Endothelial cell of umbilical vein (primary cell): ENCODE data around the gene RAB40B. TPM values are rescaled to one million over a fixed set of nuclear protein-coding genes. Genes with fewer than 3 reads are reported as not detected.

ENCODE experiments used
- BruUV-seq: library from RNA; stranded (reverse); fragments of 400-500 nt; replicated peaks from 2 replicates; lab custom pipeline; 2021; lab: Mats Ljungman, UMichigan
- CTCF ChIA-PET: fragments of 300-600, 350-600 bp; sonication (Branson Sonifier 250); formaldehyde crosslinking; loops from one replicate; lab custom pipeline; 2021; ENCODE audit warnings: antibody characterized with exemption, inconsistent platforms; lab: Charles Lee
- POLR2A ChIA-PET: fragments of 300-600, 350-600 bp; sonication (Branson Sonifier 250); formaldehyde crosslinking; loops from one replicate; lab custom pipeline; 2021; ENCODE audit warnings: antibody characterized with exemption, inconsistent platforms; lab: Charles Lee
- DNase-seq: peaks from one replicate; pipeline ENCODE4 v3.0.0-alpha.2; 2011; ENCODE audit warnings: low read depth, low spot score
- FAIRE-seq: peaks from 2 replicates; lab custom pipeline; 2011; peaks lifted over from hg19 to GRCh38; lab: Jason Lieb, UNC
- H2AFZ ChIP-seq: 2 replicates; pipeline ENCODE4 v1.6.0; 2012; ENCODE audit warnings: low read depth, low read length, control low read depth, inconsistent platforms
- H3K27ac ChIP-seq: 2 replicates; pipeline ENCODE4 v1.5.1; 2011; ENCODE audit warnings: low read depth, mild to moderate bottlenecking, control low read depth, low read length, moderate library complexity; ENCODE audit not compliant: insufficient read depth
- H3K27me3 ChIP-seq, 2 experiments: 2 replicates each; pipeline versions ENCODE4 v1.6.0 to v1.6.1; 2011; ENCODE audit warnings: low read length in 2 of 2, mixed read lengths in 1 of 2; ENCODE audit not compliant: control insufficient read depth in 2 of 2, insufficient read depth in 2 of 2
- H3K36me3 ChIP-seq, 2 experiments: 2 replicates in 1 of 2; 3 replicates in 1 of 2; pipeline ENCODE4 v1.5.1; 2011; ENCODE audit warnings: low read length in 2 of 2, mild to moderate bottlenecking in 1 of 2, moderate library complexity in 1 of 2; ENCODE audit not compliant: control insufficient read depth in 2 of 2, insufficient read depth in 2 of 2; ENCODE audit errors: extremely low read depth in 1 of 2
- H3K4me1 ChIP-seq: 3 replicates; pipeline ENCODE4 v1.5.1; 2011; ENCODE audit warnings: mild to moderate bottlenecking, low read length; ENCODE audit not compliant: control insufficient read depth, insufficient read depth; ENCODE audit errors: extremely low read depth
- H3K4me2 ChIP-seq: 2 replicates; pipeline ENCODE4 v1.6.1; 2011; ENCODE audit warnings: low read length, control low read depth, mixed read lengths; ENCODE audit not compliant: insufficient read depth
- H3K4me3 ChIP-seq, 3 experiments: fragments of 200-600 bp in 1 of 3; sonication (generic), shearing (Covaris generic) in 1 of 3; replicated peaks in 1 of 3; 2 replicates each; pipeline ENCODE4 v1.5.1; 2011 to 2016; ENCODE audit warnings: control low read depth in 3 of 3, low read length in 3 of 3, mild to moderate bottlenecking in 2 of 3, inconsistent platforms in 1 of 3, low read depth in 1 of 3, moderate library complexity in 1 of 3; ENCODE audit not compliant: insufficient read depth in 1 of 3
- H3K79me2 ChIP-seq: 2 replicates; pipeline ENCODE4 v1.6.0; 2012; ENCODE audit warnings: low read length, inconsistent platforms; ENCODE audit not compliant: control insufficient read depth, insufficient read depth
- H3K9ac ChIP-seq: replicated peaks from 2 replicates; pipeline ENCODE3; 2011; ENCODE audit warnings: low read length, control low read depth; ENCODE audit not compliant: insufficient read depth; ENCODE audit errors: extremely low read depth
- H3K9me1 ChIP-seq: replicated peaks from 3 replicates; pipeline ENCODE4 v1.6.0; 2011; ENCODE audit warnings: mild to moderate bottlenecking, low read length; ENCODE audit not compliant: control insufficient read depth, insufficient read depth; ENCODE audit errors: extremely low read depth
- H3K9me3 ChIP-seq: replicated peaks from 2 replicates; pipeline ENCODE4 v1.5.1; 2012; ENCODE audit warnings: low read length, inconsistent platforms; ENCODE audit not compliant: control insufficient read depth, insufficient read depth
- H4K20me1 ChIP-seq: replicated peaks from 2 replicates; pipeline ENCODE3; 2011; ENCODE audit warnings: mild to moderate bottlenecking, low read length; ENCODE audit not compliant: control insufficient read depth, insufficient read depth; ENCODE audit errors: extremely low read depth
- EZH2 ChIP-seq: IDR thresholded peaks from 2 replicates; pipeline ENCODE4 v1.6.1; 2012; ENCODE audit warnings: borderline replicate concordance, low read depth, mild to moderate bottlenecking, moderate library complexity, low read length, inconsistent platforms; ENCODE audit not compliant: severe bottlenecking
- FOS ChIP-seq: IDR thresholded peaks from 2 replicates; pipeline ENCODE4 v1.6.1; 2011; ENCODE audit warnings: mild to moderate bottlenecking, low read length, moderate library complexity, borderline replicate concordance; ENCODE audit not compliant: insufficient read depth
- GATA2 ChIP-seq: IDR thresholded peaks from 2 replicates; pipeline ENCODE4 v1.7.0; 2011; ENCODE audit warnings: low read depth, mild to moderate bottlenecking, moderate library complexity, mixed read lengths, low read length; ENCODE audit not compliant: insufficient read length, insufficient read depth
- JUN ChIP-seq: IDR thresholded peaks from 2 replicates; pipeline ENCODE4 v1.6.1; 2011; ENCODE audit warnings: borderline replicate concordance, low read depth; ENCODE audit not compliant: insufficient read length, insufficient read depth
- MYC ChIP-seq: IDR thresholded peaks from one replicate; pipeline ENCODE4 v1.6.1; 2011; ENCODE audit warnings: mild to moderate bottlenecking, low read depth, low read length
- POLR2A ChIP-seq: IDR thresholded peaks from 2 replicates; pipeline ENCODE4 v1.6.1; 2012; ENCODE audit warnings: low read depth, mild to moderate bottlenecking, control low read depth, low read length
- POLR2AphosphoS5 ChIP-seq: IDR thresholded peaks from 2 replicates; pipeline ENCODE4 v1.6.1; 2012; ENCODE audit warnings: low read depth, mild to moderate bottlenecking, control low read depth, low read length, moderate library complexity; ENCODE audit not compliant: insufficient read depth
- dilution Hi-C: fragments of 300-500 bp; cut with MboI; formaldehyde crosslinking; loops from one replicate; pipeline ENCODE4 v1.15.0; 2019; ENCODE audit warnings: low sequenced_read_pairs; ENCODE audit not compliant: extremely low pct_ligation_motif_present
- intact Hi-C: fragments of 100-400 bp; cut with micrococcal nuclease; formaldehyde crosslinking; loops from one replicate; pipeline ENCODE4 v1.10.0; 2022
- polyA plus RNA-seq, 4 experiments: library from polyadenylated mRNA; depleted of rRNA in 3 of 4; stranded (reverse) in 3 of 4; unstranded in 1 of 4; fragments of >200 nt; gene quantifications; 2 replicates each; pipeline versions ENCODE4 v1.2.1 to v1.2.3, GENCODE V29; 2011 to 2012; ENCODE audit warnings: missing spikeins in 1 of 4
- total RNA-seq: library from RNA; stranded (reverse); gene quantifications from 2 replicates; pipeline ENCODE4 v1.2.3, GENCODE V29; 2021
- TF ChIP-seq, protein P1 (sequence below), 2 donors: IDR thresholded peaks; 1 replicate in 1 of 2; 2 replicates in 1 of 2; pipeline ENCODE4 v1.5.1; 2011; ENCODE audit warnings: low read length in 2 of 2, mild to moderate bottlenecking in 2 of 2, moderate library complexity in 2 of 2, control low read depth in 1 of 2, inconsistent platforms in 1 of 2, low read depth in 1 of 2; ENCODE audit not compliant: insufficient read depth in 1 of 2; ENCODE audit errors: extremely low read depth in 1 of 2
- TF ChIP-seq, protein P2 (sequence below): IDR thresholded peaks from 2 replicates; pipeline ENCODE4 v1.6.1; 2011; ENCODE audit not compliant: insufficient read depth, insufficient read length

Gene RAB40B
- total and polyA plus RNA-seq, 2 donors (not counting 3 experiments of a cell fraction or from before 2014, with no cell fraction given), result 5.5 to 9.3 TPM

DNA sequence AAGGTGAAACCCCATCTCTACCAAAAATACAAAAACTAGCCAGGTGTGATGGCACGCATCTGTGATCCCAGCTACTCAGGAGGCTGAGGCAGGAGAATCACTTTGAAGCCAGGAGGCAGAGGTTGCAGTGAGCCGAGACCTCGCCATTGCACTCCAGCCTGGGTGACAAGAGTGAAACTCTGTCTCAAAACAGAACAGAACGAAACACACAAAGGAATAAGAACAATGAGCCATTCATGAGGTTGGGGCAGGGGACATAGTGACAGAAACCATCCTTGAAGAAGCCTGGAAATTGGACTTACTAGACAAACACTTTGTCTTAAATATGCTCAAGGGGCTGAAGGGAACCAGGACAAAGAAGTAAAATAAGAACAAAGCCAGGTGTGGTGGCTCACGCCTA, 89.7 kb downstream of the RAB40B start:
- H3K36me3 ChIP-seq, result peaks cover 0 to 14% of the 10 kb centered on the region in 2 experiments
- FAIRE-seq (no peak), DNase-seq (no peak)
- no peak overlapping the region for H3K4me3 ChIP-seq
- intact Hi-C loops (no loop called here), dilution Hi-C loops (no loop called here)
- H4K20me1 ChIP-seq, result no peaks in the 10 kb centered on the region
- no peak overlapping the region for H3K4me2 ChIP-seq
- POLR2A ChIA-PET, result no interaction called here
- H3K27me3 ChIP-seq, result no peaks in the 10 kb centered on the region
- CTCF ChIA-PET, result interaction anchor here (0.6 kb wide), 1 partner anchor 153 kb away, joined by 3 read pairs; no protein-coding TSS in a partner anchor
- no peaks in the 10 kb centered on the region for H3K9me3 ChIP-seq
- TF ChIP-seq POLR2AphosphoS5, result no peak
- no peak for TF ChIP-seq GATA2
- no peak for TF ChIP-seq POLR2A
- TF ChIP-seq FOS, result no peak
- TF ChIP-seq MYC, result no peak
- TF ChIP-seq JUN, result no peak
- TF ChIP-seq, protein P1, sequence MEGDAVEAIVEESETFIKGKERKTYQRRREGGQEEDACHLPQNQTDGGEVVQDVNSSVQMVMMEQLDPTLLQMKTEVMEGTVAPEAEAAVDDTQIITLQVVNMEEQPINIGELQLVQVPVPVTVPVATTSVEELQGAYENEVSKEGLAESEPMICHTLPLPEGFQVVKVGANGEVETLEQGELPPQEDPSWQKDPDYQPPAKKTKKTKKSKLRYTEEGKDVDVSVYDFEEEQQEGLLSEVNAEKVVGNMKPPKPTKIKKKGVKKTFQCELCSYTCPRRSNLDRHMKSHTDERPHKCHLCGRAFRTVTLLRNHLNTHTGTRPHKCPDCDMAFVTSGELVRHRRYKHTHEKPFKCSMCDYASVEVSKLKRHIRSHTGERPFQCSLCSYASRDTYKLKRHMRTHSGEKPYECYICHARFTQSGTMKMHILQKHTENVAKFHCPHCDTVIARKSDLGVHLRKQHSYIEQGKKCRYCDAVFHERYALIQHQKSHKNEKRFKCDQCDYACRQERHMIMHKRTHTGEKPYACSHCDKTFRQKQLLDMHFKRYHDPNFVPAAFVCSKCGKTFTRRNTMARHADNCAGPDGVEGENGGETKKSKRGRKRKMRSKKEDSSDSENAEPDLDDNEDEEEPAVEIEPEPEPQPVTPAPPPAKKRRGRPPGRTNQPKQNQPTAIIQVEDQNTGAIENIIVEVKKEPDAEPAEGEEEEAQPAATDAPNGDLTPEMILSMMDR (IDR thresholded peaks at IDR 0.05; ENCODE audit: extremely low read depth in 1 of 2, insufficient read depth in 1 of 2, low read depth in 1 of 2, low read length in 2 of 2), result no peak
- TF ChIP-seq EZH2, result no peak
- TF ChIP-seq, protein P2, sequence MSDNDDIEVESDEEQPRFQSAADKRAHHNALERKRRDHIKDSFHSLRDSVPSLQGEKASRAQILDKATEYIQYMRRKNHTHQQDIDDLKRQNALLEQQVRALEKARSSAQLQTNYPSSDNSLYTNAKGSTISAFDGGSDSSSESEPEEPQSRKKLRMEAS, result no peak
- no peak overlapping the region for H3K27ac ChIP-seq
- H2AFZ ChIP-seq, result no peak overlapping the region
- peaks cover 5% of the 10 kb centered on the region for H3K4me1 ChIP-seq
- H3K79me2 ChIP-seq, result no peaks in the 10 kb centered on the region
- no peak overlapping the region for H3K9ac ChIP-seq
- H3K9me1 ChIP-seq, result no peaks in the 10 kb centered on the region
- no TSS peak for BruUV-seq
